Measurements from ENCODE around the gene TMEM163.

- TF ChIP-seq CTCF (IDR thresholded peaks at IDR 0.05; ENCODE audit: low read length): no peak
- no peak for TF ChIP-seq EZH2 (IDR thresholded peaks at IDR 0.05; ENCODE audit: borderline replicate concordance, low read length)
Observed at GRCh38 chr2:134648586-134648985, 70.2 kb downstream of the TMEM163 start.

Measured in OCI-LY1 (cell line).